Ovary (tissue), 3 donors: ENCODE measurements around the gene ROBO2.

Experiments
- POLR2A ChIP-seq: fragments of 450-650 bp; IDR thresholded peaks from one replicate; pipeline ENCODE4 v1.6.1; 2017; ENCODE audit warnings: antibody characterized with exemption, mild to moderate bottlenecking, moderate library complexity
- TF ChIP-seq, protein P1 (sequence below), 3 donors: fragments of 450-650 bp in 2 of 3; fragments of 200-600 bp in 1 of 3; IDR thresholded peaks; one replicate each; pipeline versions ENCODE4 v1.5.1 to v1.8.0; 2016 to 2022; ENCODE audit warnings: antibody characterized with exemption in 3 of 3, mild to moderate bottlenecking in 1 of 3
- donor health status: DM: no; HTN: no; CAD: no.

DNA sequence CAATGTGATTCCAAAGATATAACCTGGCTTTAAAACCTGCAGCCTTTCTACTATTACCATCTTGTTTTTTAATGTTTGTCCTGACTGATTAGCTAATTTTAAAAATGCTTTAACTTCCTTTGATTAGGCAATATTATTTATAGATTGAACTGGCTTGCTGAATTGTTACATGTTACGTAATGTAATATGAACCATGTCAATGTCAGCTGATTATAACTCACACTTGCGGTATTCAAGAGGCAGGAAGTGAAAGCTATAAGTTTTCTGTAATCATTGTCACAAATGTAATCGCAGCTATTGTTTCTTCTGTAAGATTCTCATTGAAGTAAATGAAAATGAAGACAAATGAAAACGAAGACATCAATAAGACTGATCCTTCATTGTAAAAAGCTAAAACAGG lies 146.8 kb downstream of the ROBO2 start:
- no peak for TF ChIP-seq POLR2A
- TF ChIP-seq, protein P1, sequence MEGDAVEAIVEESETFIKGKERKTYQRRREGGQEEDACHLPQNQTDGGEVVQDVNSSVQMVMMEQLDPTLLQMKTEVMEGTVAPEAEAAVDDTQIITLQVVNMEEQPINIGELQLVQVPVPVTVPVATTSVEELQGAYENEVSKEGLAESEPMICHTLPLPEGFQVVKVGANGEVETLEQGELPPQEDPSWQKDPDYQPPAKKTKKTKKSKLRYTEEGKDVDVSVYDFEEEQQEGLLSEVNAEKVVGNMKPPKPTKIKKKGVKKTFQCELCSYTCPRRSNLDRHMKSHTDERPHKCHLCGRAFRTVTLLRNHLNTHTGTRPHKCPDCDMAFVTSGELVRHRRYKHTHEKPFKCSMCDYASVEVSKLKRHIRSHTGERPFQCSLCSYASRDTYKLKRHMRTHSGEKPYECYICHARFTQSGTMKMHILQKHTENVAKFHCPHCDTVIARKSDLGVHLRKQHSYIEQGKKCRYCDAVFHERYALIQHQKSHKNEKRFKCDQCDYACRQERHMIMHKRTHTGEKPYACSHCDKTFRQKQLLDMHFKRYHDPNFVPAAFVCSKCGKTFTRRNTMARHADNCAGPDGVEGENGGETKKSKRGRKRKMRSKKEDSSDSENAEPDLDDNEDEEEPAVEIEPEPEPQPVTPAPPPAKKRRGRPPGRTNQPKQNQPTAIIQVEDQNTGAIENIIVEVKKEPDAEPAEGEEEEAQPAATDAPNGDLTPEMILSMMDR (IDR thresholded peaks at IDR 0.05), result no peak
